Stimulated activated CD4-positive, alpha-beta T cell treated with anti-CD3 and anti-CD28 coated beads, Interleukin-2, amount 100 ng/mL, for 48 hours (primary cell): ENCODE measurements around the gene PTMA.
"Not testable (repeated sequence)": the region's sequence is repeated elsewhere in the genome, so short reads cannot be mapped to it uniquely, and the experiment has no call there.

Source experiments
- DNase-seq, 2 donors: peaks; one replicate each; pipeline ENCODE4 v3.0.0-alpha.2; 2020

Gene PTMA

DNA sequence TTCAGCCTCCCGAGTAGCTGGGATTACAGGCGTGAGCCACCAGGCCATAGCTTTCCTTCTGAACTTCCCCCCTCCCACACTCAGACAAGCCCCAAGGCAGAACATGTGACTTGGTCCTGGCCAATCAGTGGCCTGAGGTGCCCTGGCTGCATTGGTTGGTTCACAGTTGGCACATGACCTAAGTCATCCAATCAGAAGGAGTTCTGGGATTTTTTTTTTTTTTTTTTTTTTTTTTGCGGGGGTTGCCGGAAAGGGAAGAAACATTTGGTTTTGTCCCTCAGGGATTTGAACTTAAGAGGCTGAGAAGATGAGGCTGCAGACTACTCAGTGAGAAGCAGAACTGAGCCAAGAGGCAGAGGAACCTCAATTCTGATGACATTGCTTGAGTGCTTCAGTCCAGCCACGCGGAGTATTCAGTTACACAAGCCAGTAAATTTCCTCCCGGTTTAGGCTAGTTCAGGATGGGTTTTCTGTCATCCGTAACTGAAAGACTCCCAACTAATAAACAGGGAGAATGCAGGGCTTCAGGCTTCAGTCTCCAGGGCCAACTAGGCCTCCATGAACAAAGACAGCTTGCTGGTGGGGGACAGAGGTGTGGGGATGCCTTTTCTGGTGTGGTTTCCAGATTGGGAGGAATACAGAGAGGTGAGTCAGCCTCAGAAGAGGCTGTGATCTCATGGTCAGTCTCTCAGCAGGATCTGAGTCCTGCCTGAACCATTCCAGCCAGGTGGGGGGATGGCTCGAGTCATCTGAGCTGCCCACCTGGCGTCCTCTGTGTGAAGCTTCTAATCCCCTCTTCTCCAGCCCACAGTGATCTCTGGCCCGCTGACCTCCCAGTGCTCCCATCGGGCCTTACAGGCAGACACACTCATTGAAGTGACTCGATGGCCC is 9.2 kb downstream of the PTMA start:
- peak in 1 of 2 donors; percentile 38 for DNase-seq

DNA sequence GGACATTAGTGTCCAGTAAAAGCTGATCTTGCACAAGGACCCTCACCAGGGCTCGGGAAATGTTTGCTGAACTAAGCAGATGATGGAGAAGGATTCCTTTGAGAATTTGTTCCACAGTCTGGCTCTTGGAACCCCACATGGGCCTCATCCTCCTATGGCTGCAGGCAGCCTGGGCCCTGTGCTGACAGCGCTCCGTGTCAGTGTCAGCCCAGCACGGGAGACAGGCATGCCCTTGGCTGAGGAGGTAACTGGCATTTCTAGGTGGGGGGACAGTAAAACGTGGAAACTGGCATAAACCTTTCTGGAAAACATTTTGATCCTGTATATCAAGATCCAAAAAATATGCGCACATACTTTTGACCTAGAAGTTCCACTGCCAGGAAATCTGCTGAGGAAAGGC is 10.5 kb downstream of the PTMA start:
- no peak for DNase-seq

DNA sequence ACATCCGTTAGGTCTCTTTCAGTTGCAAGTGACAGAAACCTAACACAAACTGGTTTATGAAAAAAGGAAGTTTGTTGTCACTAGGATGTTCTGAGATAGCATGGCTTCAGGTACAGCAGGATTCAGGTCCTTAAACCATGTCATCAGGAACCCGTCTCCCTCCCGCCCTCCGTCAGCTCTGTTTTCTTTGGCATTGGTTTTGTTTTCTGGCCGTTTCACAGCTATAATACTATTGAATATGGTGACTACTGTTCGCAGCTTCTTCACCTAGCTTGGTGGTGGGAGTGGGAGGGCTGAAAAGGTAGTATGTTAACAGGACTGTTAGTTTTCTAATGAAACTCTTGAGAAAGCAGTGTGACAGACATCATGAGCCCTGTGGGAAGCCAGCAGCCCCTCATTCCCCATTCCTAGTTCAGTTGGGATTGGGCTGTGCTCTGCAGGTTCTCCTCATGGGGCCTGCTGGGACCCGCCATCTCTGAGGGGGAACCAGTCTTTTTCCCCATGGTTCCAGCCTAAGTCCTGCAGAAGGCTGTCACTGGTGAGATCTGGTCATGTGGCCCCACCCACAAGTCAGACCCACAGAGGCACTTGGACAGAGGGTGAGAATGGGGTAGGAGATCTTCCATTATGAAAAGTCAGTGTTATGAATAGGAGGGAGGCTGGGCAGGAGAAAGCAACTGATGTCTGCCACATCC is 12.1 kb downstream of the PTMA start:
- no peak for DNase-seq

DNA sequence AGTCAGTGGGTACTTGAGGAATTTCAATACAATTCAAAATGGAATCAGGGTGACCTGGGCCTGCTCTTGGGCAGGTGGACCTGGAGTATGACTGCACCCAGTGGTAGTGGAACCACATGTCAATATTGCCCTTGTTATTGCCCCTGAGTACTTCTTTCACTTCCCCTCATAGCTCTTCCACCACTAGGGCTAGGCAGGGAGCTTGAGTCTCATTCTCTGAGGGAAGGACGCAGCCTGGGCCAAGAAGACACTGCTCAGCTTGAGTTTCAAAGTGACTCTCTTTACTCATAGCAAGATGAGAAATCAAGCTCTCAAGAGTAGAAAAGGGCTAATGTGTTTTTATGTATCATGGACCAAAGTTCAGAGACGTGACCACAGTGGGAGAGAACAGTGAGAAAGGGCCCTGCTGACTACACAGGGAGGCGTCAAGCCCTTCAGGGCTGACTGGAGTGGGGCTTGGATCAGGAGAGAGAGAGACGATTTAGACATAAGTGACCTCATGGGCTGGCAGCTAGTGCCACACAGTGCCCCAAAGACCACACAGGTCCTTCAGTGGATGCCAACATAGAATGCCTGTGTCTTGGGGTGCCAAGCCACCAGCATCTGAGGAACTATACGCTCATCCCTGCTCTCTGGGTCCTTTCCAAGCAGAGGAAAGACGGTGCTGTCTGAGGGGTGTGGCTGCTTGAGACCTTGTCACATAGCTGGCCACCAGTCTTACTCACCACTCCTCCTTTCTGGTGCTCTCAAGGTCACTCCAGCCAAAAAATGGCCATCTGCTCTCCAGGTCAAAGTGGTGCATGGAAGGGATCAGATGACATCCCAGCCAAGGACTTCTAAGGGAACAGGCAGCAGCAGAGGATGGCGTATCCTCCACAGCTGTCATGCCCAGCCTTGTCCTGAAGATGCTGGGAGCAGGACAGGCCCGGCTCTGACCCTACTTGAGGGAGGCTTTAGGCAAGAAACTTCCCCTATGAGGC is 13.0 kb downstream of the PTMA start:
- no peak for DNase-seq

DNA sequence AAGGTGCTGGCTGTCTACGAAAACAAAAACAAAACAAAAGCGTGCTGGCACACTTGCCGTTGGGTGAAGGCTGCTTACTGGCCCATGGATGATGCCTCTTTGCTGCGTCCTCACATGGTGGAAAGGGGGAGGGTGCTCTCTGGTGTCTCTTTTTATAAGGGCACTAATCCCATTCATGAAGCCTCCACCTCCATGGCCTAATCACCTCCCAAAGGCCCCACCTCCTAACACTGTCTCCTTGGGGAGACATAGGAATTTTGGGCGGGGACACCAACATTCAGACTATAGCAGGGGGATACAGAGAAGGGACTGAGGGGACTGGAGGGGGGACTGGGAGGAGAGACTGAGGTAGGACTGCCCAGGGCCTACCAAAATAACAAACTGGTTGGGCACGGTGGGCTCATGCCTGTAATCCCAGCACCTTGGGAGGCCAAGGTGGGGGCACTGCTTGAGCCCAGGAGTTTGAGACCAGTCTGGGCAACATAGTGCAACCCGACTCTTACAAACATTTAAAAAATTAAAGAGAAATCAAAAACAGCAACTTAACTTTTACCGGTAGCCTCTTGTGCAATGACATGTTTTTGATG is 14.5 kb downstream of the PTMA start:
- no peak for DNase-seq

DNA sequence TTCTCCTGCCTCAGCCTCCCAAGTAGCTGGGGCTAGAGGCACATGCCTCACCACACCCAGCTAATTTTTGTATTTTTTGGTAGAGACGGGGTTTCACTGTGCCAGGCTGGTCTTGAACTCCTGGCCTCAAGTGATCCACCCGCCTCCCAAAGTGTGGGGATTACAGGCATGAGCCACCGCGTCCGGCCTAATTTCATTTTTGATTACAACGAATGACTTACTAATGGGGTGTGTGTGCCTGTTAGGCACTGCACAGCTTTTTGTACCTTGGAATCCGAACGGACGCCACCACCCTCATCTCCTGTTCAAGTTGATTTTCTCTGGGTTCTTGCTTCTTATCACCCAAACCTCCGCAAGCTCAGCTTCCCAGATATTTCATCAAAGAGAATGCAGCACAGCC is 17.2 kb downstream of the PTMA start:
- DNase-seq = no peak

DNA sequence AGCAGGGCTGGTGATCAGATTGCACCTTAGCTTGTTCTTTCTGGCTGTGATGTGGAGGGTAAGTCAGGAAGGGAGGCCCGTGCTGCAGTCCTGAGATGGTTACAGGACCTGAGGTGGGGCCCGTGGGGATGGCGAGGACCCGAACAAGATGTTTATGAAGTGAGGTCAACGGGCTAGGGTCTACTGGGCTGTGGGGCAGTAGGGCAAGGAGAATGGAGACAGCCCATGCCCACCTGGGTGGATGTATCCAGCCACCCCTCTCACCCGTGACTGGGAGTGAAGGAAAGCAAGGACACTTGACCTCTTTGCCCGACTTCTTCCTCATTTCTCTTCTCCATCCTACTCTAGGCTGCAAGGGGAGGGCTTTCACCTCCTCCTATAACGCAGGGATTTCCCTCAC is 18.0 kb downstream of the PTMA start:
- no peak for DNase-seq

DNA sequence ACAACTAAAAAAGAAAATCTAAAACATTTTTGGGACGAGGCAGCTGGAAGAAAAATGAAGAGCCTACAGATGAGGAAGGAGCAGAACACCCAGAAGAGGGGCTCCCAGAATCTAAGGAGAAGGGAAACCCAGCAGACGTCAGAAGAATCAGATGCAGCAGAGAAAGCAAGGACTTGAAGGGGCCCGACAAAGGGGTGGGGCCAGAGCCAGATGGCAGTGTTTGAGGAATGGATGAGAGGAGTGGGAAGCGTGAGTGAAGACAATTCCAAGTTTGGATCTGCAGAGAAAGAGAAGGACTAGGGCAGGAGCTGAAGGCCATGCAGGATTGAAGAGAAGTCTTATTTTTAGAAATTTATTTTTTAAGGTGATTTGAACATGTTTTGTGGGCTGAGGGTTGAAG is 19.3 kb downstream of the PTMA start:
- DNase-seq = no peak

DNA sequence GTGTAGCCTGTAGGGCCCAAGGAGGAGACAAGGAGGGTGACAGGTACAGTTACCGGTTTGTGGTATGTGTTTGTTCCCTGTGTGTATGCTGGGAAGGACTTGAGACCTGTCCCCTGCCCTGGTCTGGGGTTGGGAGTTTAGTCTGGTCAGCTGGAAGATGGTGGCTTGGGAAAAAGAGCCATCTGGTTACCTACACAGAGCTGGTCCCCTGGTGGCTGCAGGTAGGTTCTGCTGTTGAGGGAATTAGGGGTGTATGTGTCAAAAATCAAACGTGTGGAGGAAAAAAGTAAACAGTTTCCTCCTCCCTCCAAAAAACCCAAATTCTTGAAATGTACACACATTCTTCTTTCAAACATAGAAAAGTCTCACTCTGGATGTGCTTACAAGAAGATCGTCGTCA is 24.3 kb downstream of the PTMA start:
- DNase-seq = no peak

DNA sequence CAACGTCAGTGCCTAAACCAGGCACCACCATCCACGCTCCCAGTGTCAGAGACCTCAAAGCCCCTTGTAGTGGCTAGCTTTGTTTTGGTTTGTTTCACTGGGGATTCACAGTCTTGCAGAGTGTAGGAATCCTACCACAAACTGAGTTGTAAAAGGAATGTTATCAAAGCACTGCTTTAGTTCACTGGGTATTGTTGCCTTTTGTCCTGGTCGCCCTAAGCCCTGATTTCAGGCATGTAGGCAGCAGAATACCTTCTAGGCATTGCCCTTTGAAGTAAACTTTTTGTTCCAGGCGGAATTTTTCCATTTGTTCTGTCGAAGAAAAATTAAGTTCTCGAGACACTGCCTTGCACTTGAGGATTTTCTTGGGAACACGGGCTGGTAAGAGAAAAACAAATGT is 29.4 kb downstream of the PTMA start:
- DNase-seq = no peak

DNA sequence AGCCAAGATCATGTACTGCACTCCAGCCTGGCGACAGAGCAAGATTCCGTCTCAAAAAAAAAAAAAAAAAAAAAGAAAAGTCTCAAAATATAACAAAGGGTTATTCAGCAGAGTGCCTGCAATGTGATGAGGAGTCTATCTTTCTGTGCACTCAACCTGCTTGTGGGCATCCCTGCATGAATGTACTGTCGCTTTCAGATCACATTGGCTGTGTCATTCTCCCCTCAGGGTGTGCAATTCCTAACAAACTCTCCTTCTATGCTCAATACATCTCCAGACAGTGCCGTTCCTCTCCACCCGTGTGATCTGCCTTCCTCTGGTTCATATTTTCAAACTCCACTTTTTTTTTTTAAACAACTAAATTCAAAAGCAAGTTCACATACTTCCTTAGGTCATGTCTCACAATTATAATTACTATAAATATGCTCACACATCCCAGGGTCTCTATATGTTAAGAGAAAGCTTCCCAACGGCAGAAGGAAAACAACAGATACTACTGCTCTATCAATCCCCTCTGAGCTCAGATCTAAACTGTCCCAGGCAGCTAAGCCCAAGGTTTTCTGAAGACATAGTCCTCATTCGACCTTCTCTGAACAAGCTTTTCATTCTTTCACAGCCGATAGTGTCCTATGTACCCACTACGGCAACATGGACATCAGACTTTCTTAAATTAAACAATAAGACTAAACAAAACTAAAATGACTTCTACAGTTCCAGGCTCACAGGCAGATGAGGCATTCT is 35.2 kb downstream of the PTMA start:
- no peak for DNase-seq

DNA sequence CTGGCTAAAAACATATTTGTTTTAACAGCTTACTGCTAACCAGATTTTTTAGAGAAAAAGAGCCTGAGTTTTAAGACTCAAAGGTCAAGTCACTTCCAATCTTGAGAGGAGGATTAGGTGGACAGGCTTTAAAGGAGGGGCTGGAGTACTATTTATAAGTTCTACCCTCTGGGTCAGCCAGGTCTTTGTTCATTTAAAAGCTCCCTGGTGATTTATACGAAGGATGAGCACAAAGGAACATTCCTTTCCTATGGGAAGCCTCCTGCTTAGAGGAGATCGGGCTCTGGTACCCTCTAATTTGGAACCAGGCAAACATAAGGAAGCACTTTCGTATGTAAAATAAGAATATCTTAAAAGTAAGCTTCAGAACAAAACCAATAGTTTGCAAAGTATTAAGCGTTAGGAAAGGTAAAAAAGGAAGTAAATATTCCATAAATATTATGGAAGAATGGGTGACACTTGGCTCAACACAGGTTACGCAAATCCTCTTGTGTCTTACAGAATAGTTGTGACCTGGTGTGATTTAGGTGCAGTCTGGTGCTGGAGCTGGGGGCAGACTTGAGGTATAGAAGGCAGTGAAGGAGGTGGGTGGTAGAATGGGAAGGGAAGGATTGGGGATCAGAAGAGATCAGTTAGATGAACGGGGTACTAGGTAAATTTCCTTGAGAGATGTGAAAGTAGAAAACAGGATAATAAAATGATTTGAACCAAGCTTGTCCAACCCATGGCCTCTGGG is 37.1 kb downstream of the PTMA start:
- DNase-seq = no peak

DNA sequence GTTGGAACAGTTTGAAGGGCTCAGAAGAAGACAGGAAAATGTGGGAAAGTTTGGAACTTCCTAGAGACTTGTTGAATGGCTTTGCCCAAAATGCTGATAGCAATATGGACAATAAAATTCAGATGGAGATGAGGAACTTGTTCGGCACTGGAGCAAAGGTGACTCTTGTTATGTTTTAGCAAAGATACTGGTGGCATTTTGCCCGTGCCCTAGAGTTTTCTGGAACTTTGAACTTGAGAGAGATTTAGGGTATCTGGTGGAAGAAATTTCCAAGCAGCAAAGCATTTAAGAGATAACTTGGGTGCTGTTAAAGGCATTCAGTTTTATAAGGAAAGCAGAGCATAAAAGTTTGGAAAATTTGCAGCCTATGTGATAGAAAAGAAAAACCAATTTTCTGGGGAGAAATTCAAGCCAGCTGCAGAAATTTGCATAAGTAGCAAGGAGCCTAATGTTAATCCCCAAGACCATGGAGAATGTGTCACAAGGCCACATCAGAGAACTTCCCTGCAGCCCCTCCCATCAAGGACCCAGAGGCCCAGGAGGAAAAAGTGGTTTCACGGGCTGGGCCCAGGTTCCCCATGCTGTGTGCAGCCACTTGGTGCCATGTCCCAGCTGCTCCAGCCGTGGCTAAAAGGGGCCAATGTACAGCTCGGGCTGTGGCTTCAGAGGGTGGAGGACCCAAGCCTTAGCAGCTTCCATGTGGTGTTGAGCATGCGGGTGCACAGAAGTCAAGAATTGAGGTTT is 40.0 kb downstream of the PTMA start:
- not testable (repeated sequence) for DNase-seq

DNA sequence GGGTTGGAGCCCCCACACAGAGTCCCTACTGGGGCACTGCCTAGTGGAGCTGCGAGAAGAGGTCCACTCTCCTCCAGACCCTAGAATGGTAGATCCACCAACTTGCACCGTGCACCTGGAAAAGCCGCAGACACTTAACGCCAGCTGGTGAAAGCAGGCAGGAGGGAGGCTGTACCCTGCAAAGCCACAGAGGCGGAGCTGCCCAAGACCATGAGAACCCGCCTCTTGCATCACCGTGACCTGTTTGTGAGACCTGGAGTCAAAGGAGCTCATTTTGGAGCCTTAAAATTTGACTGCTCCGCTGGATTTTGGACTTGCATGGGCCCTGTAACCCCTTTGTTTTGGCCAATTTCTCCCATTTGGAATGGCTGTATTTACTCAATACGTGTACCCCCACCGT is 40.7 kb downstream of the PTMA start:
- DNase-seq = not testable (repeated sequence)

DNA sequence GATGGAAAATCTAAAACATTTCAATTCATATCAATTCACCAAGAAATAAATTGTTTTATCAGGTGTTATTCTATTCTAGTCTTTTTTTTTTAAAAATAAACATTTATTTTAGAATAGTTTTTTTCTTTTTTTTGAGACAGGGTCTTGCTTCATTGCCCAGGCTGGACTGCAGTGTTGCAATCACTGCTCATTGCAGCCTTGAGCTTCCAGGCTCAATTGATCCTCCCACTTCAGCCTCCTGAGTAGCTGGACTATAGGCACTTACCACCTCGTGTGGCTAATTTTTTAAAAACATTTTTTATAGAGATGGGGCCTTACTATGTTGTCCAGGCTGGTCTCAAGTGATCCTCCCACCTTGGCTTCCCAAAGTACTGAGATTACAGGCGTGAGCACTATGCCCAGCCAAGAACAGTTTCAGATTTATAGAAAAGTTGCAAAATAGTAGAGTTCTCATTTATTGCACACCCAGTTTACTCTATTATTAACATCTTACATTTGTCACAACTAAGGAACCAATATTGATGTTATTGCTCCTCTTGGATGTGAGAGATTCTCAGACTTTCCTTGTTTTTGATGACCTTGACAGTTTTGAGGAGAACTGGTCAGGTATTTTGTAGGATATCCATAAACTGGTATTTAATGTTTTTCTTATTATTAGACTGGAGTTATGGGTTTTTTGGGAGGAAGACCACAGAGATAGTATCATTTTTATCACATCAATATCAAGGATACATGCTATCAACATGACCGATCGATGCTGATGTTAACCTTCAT is 42.9 kb downstream of the PTMA start:
- DNase-seq = no peak

DNA sequence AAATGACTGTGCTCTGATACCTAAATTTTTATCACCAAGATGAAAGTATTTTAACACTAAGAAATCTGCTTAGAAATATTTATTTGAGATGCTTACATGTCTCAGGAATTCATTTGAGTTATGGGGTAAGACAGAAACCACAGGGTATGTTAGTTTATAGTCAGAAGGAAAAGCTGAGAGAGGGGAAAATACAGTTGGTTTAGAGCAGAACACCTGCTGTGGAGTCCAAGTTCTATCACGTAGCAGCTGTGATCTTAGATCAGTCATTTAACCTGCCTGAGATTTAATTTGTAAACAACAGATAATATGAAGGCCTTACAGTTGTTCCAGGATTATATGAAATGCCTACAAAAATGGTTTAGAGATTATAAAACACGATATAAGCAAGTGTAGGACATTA is 43.7 kb downstream of the PTMA start:
- DNase-seq = no peak

DNA sequence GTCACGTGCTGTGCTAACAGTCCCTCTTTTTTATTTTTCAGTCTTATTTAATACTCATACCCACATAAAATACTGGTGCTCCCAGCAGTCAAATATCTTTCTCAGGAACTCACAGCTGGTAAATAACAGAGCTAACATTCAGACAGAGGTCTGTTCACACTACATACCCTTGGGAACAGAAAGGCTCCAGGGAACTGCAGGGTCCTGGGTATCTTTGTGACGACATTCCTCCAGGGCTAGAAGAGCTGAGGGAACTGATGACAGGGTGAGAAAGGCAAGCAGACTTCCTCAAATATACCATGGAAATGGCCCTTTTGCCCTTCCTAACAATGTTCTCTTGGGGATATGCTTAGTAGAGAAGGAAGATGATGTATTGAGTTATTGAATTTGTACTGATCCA is 53.4 kb downstream of the PTMA start:
- no peak for DNase-seq
